ENCODE measurements around the gene PDZRN3.

PDZRN3 gene

GRCh38 chr3:73604451-73604850 lies 20.3 kb downstream of the PDZRN3 start:
- TF ChIP-seq ZFX (IDR thresholded peaks at IDR 0.05), result no peak
- no peak overlapping the region for H3K27ac ChIP-seq

GRCh38 chr3:73603762-73604171 lies 21.0 kb downstream of the PDZRN3 start:
- H3K27ac ChIP-seq, result no peak overlapping the region

GRCh38 chr3:73602170-73602569 lies 22.6 kb downstream of the PDZRN3 start:
- TF ChIP-seq CTCF (conservative IDR thresholded peaks at IDR 0.05), result no peak
- no peak overlapping the region for H3K27ac ChIP-seq

More at GRCh38 chr3:73603762-73604171, 21.0 kb downstream of the PDZRN3 start:
- TF ChIP-seq ZFX (IDR thresholded peaks at IDR 0.05) (no peak), CTCF (conservative IDR thresholded peaks at IDR 0.05) (no peak)

GRCh38 chr3:73601481-73601880 lies 23.3 kb downstream of the PDZRN3 start:
- TF ChIP-seq CTCF (conservative IDR thresholded peaks at IDR 0.05), result no peak
- TF ChIP-seq ZFX (IDR thresholded peaks at IDR 0.05), result no peak
- no peak overlapping the region for H3K27ac ChIP-seq

GRCh38 chr3:73601011-73601410 lies 23.7 kb downstream of the PDZRN3 start:
- no peak overlapping the region for H3K27ac ChIP-seq
- no peak for TF ChIP-seq ZFX (IDR thresholded peaks at IDR 0.05)
- TF ChIP-seq CTCF (conservative IDR thresholded peaks at IDR 0.05), result no peak

- no peak overlapping the region for H3K27ac ChIP-seq
- TF ChIP-seq ZFX (IDR thresholded peaks at IDR 0.05), result no peak
- no peak for TF ChIP-seq CTCF (conservative IDR thresholded peaks at IDR 0.05)
These were observed 24.3 kb downstream of the PDZRN3 start for GRCh38 chr3:73600293-73600938.

- no peak overlapping the region for H3K27ac ChIP-seq
- TF ChIP-seq ZFX (IDR thresholded peaks at IDR 0.05) (no peak), CTCF (conservative IDR thresholded peaks at IDR 0.05) (no peak)
These were observed 25.1 kb downstream of the PDZRN3 start for GRCh38 chr3:73599605-73600004.

- no peak overlapping the region for H3K27ac ChIP-seq
- TF ChIP-seq ZFX (IDR thresholded peaks at IDR 0.05) (no peak), CTCF (conservative IDR thresholded peaks at IDR 0.05) (no peak)
These were observed 27.3 kb downstream of the PDZRN3 start for GRCh38 chr3:73597476-73597875.
